ENCODE results near the gene SLC7A1. TPM values are rescaled to one million over a fixed set of nuclear protein-coding genes. Genes with fewer than 3 reads are reported as not detected.

Gene SLC7A1
- total RNA-seq, 1 donor from 2014 or later: 10.3 TPM

DNA sequence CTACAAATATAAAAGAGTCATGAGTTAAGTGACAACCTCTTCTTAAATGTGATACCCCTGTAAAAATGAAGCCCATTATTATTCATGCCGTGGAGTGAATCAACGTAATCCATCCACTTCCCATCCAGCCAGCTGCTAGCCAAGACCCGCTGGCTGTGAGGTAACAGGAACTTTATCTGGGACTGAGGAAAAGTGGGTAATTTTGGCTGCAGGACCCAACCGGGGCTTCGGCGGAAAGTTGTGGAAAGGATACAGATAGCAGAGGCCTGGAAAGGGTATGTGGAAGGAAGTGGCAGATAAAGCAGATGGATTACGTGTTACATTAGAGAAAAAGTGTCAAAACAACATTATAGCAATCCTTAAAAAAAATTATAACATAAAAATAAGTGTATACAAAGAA lies 48.3 kb downstream of the SLC7A1 start:
- no peaks in the 10 kb centered on the region for H3K4me1 ChIP-seq
- H3K4me3 ChIP-seq: no peak overlapping the region
- no peak overlapping the region for H3K27ac ChIP-seq (replicated peaks)
- intact Hi-C loops (cut with micrococcal nuclease): no loop called here
- H3K27me3 ChIP-seq (ENCODE audit: low read depth): no peaks in the 10 kb centered on the region
- no peaks in the 10 kb centered on the region for H3K36me3 ChIP-seq
- TF ChIP-seq, protein P1, sequence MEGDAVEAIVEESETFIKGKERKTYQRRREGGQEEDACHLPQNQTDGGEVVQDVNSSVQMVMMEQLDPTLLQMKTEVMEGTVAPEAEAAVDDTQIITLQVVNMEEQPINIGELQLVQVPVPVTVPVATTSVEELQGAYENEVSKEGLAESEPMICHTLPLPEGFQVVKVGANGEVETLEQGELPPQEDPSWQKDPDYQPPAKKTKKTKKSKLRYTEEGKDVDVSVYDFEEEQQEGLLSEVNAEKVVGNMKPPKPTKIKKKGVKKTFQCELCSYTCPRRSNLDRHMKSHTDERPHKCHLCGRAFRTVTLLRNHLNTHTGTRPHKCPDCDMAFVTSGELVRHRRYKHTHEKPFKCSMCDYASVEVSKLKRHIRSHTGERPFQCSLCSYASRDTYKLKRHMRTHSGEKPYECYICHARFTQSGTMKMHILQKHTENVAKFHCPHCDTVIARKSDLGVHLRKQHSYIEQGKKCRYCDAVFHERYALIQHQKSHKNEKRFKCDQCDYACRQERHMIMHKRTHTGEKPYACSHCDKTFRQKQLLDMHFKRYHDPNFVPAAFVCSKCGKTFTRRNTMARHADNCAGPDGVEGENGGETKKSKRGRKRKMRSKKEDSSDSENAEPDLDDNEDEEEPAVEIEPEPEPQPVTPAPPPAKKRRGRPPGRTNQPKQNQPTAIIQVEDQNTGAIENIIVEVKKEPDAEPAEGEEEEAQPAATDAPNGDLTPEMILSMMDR (IDR thresholded peaks at IDR 0.05; ENCODE audit: borderline replicate concordance): no peak
- no peaks in the 10 kb centered on the region for H3K9me3 ChIP-seq (replicated peaks)
- no peak for DNase-seq

DNA sequence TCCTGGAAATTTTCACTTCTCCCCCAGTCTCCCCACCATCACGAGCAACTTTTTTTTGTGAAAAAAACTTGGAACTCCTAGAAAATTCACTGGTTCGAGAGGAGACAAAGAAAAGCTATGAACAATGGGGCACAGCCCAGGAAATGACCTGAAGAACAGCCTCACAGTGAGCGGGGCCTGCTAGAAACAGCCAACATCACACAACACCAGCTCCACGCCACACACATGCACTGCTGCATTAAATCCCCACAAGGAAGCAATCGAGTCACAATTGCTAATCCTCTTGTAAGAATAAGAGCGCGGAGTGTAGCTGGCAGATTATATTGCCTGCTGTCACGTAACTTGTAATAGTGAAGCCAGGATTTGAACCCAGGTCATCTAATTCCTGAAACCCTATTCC lies 48.8 kb downstream of the SLC7A1 start:
- no peaks in the 10 kb centered on the region for H3K36me3 ChIP-seq
- H3K27me3 ChIP-seq (ENCODE audit: low read depth): no peaks in the 10 kb centered on the region
- no peak overlapping the region for H3K4me3 ChIP-seq
- TF ChIP-seq, protein P1 (IDR thresholded peaks at IDR 0.05; ENCODE audit: borderline replicate concordance): no peak
- H3K4me1 ChIP-seq: no peaks in the 10 kb centered on the region
- no peak for DNase-seq
- no peaks in the 10 kb centered on the region for H3K9me3 ChIP-seq (replicated peaks)
- no peak overlapping the region for H3K27ac ChIP-seq (replicated peaks)
- intact Hi-C loops (cut with micrococcal nuclease): no loop called here

DNA sequence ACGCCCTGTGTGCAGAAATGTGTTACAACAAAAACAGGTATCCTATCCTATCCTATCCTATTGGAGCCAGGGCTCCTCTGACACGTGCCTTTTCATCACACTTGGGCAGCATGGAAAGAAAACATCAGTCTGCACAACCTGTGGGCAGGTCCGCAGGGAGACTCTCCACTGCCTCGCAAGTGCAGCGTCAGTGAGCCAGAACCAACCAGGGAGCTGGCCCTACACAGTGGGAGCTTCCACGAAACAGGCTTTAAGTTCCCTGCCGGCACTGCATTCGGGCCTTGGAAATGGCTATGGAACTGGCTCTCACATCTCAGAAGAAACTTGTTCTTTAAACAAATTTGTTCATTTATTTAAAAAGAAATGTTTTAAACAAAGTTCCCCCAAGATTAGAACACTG lies 49.5 kb downstream of the SLC7A1 start:
- no peaks in the 10 kb centered on the region for H3K27me3 ChIP-seq (ENCODE audit: low read depth)
- intact Hi-C loops (cut with micrococcal nuclease): no loop called here
- DNase-seq: no peak
- TF ChIP-seq, protein P1 (IDR thresholded peaks at IDR 0.05; ENCODE audit: borderline replicate concordance): no peak
- H3K27ac ChIP-seq (replicated peaks): no peak overlapping the region
- no peaks in the 10 kb centered on the region for H3K4me1 ChIP-seq
- no peaks in the 10 kb centered on the region for H3K36me3 ChIP-seq
- no peaks in the 10 kb centered on the region for H3K9me3 ChIP-seq (replicated peaks)
- H3K4me3 ChIP-seq: no peak overlapping the region

DNA sequence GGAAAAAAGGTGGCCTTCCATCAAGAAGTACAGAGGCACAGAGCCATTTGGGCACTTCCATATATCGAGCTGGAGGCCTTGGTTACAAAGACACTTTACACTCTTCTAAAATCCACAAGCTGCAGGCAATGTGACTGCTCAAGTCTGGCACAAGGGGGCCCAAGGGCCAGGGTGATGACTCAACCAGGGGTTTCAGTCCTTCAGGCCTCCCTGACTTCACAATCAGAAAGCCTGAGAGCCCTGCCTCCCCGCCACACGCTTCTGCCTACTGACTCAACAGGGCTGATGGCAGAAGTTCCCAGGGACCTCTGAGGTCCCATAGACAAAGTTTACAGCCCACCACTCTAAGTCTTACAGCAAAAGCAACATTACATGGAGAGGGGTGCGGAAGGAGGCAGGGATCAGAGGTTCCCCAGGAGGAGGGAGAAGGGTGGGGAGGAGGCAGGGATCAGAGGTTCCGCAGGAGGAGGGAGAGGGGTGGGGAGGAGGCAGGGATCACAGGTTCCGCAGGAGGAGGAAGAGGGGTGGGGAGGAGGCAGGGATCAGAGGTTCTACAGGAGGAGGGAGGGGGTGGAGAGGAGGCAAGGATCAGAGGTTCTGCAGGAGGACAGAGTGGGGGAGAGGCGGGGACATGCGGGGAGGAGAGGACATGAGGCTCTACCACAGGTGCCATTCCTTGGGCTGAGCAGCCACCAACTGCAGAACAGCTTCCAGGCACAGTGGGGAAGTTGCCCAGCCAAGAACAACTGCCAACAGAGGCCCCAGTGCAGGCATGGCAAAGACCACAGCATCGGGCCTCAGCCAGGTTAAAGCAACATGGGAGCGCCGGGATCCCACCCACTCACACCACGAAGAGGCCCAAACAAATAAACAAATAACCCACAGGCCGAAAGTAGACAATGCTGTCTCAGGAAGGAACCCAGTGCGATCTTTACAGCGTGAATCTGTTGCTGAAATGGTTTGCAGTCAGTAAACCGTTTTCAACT lies 52.0 kb downstream of the SLC7A1 start:
- no peak for DNase-seq
- Histone ChIP-seq H3K36me3 (no peaks in the 10 kb centered on the region), H3K27ac (replicated peaks) (no peak overlapping the region), H3K27me3 (ENCODE audit: low read depth) (no peaks in the 10 kb centered on the region), H3K4me3 (no peak overlapping the region), H3K4me1 (peaks cover 13% of the 10 kb centered on the region), H3K9me3 (replicated peaks) (no peaks in the 10 kb centered on the region)
- TF ChIP-seq, protein P1 (IDR thresholded peaks at IDR 0.05; ENCODE audit: borderline replicate concordance): no peak
- intact Hi-C loops (cut with micrococcal nuclease): no loop called here

DNA sequence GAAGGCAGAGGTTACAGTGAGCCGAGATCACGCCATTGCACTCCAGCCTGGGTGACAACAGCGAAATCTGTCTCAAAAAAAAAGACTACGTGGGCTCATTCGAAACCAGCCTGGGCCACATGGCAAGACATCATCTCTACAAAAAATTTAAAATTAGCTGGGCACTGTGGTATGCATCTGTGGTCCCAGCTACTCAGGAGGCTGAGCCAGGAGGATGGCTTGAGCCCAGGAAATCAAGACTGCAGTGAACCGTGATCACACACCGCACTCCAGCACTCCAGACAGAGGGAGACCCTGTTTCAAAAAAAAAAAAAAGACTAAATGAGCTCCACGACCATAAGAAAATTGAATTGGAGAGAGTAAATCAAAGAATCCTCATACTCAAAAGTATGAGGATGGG lies 53.1 kb downstream of the SLC7A1 start:
- intact Hi-C loops (cut with micrococcal nuclease): no loop called here

More for the DNA sequence above, 53.1 kb downstream of the SLC7A1 start:
- Histone ChIP-seq H3K27me3 (ENCODE audit: low read depth) (no peaks in the 10 kb centered on the region), H3K4me3 (no peak overlapping the region), H3K9me3 (replicated peaks) (no peaks in the 10 kb centered on the region), H3K27ac (replicated peaks) (no peak overlapping the region), H3K4me1 (peaks cover 17% of the 10 kb centered on the region), H3K36me3 (no peaks in the 10 kb centered on the region)
- no peak for DNase-seq
- TF ChIP-seq, protein P1 (IDR thresholded peaks at IDR 0.05; ENCODE audit: borderline replicate concordance): no peak

Measured in left ventricle myocardium inferior (tissue), 1 donor.